Gastrocnemius medialis (tissue), 4 donors: ENCODE results near the gene CHST11. TPM values are rescaled to one million over a fixed set of nuclear protein-coding genes. Genes with fewer than 3 reads are reported as not detected.

Experiments used
- ATAC-seq, 2 donors: fragments of 150-250 bp; one replicate each; pipeline ENCODE4 v1.9.1; 2016
- DNase-seq, 2 donors: peaks; one replicate each; pipeline ENCODE4 v3.0.0-alpha.2; 2019
- H3K27ac ChIP-seq, 4 donors: fragments of 200-600 bp; sonication (generic); 1 replicate in 1 of 4; 2 replicates in 3 of 4; pipeline ENCODE4 v1.5.1; 2016 to 2018; ENCODE audit warnings: mild to moderate bottlenecking in 2 of 4, moderate library complexity in 1 of 4
- H3K27me3 ChIP-seq, 3 donors: fragments of 200-600 bp; sonication (generic) in 2 of 3; 1 replicate in 1 of 3; 2 replicates in 2 of 3; pipeline versions ENCODE4 v1.5.1 to v1.6.0; 2016 to 2019; ENCODE audit warnings: mild to moderate bottlenecking in 1 of 3, moderate library complexity in 1 of 3
- H3K36me3 ChIP-seq, 2 donors: fragments of 200-600 bp; sonication (generic) in 1 of 2; one replicate each; pipeline ENCODE4 v1.5.1; 2017 to 2018
- H3K4me1 ChIP-seq, 2 donors: fragments of 200-600 bp; sonication (generic) in 1 of 2; one replicate each; pipeline ENCODE4 v1.5.1; 2016 to 2017; ENCODE audit warnings: mild to moderate bottlenecking in 2 of 2
- H3K4me3 ChIP-seq, 4 donors: fragments of 200-600 bp; sonication (generic) in 3 of 4; 1 replicate in 1 of 4; 2 replicates in 3 of 4; pipeline ENCODE4 v1.5.1; 2016 to 2019; ENCODE audit warnings: mild to moderate bottlenecking in 2 of 4
- H3K9me3 ChIP-seq, 3 donors: fragments of 200-600 bp; sonication (generic) in 2 of 3; 1 replicate in 1 of 3; 2 replicates in 2 of 3; pipeline ENCODE4 v1.5.1; 2016 to 2019
- CTCF ChIP-seq, 5 experiments: fragments of 450-650 bp in 3 of 5; fragments of 200-600 bp in 2 of 5; sonication (generic) in 2 of 5; IDR thresholded peaks in 4 of 5; conservative IDR thresholded peaks in 1 of 5; 1 replicate in 4 of 5; 2 replicates in 1 of 5; pipeline ENCODE4 v1.5.1; 2016 to 2019; ENCODE audit warnings: antibody characterized with exemption in 5 of 5, mild to moderate bottlenecking in 3 of 5, moderate library complexity in 3 of 5
- POLR2A ChIP-seq, 2 donors: fragments of 450-650 bp; IDR thresholded peaks; one replicate each; pipeline ENCODE4 v1.6.1; 2017; ENCODE audit warnings: antibody characterized with exemption in 2 of 2, mild to moderate bottlenecking in 2 of 2, moderate library complexity in 2 of 2
- in situ Hi-C, 4 donors: fragments of 200-750 bp; cut with MboI; loops; one replicate each; pipeline versions ENCODE4 v1.15.0 to v1.8.0; 2017; ENCODE audit warnings: low sequenced_read_pairs in 4 of 4
- intact Hi-C: fragments of 100-400 bp; cut with DNase I; formaldehyde crosslinking; loops from one replicate; pipeline ENCODE4 v1.15.1; 2023; ENCODE audit warnings: low total_unique reads
- total RNA-seq, 4 donors: library from RNA; depleted of rRNA; stranded (reverse); fragments of >200 nt; gene quantifications; one replicate each; pipeline versions ENCODE4 v1.1.0 to v1.2.3, GENCODE V29; 2016

Gene CHST11
- total RNA-seq, 4 donors from 2014 or later, result 0.17 to 2.1 (median 1.4) TPM

- no peak for ATAC-seq
- intact Hi-C loops (no loop called here), in situ Hi-C loops (no loop called here)
- Histone ChIP-seq H3K27ac (no peak overlapping the region), H3K9me3 (no peaks in the 10 kb centered on the region), H3K4me3 (no peak overlapping the region), H3K27me3 (no peaks in the 10 kb centered on the region), H3K4me1 (no peaks in the 10 kb centered on the region), H3K36me3 (no peaks in the 10 kb centered on the region)
- no peak for DNase-seq
- TF ChIP-seq POLR2A (IDR thresholded peaks at IDR 0.05) (no peak), CTCF (IDR thresholded peaks at IDR 0.05 in 4 of 5, conservative IDR thresholded peaks at IDR 0.05 in 1 of 5) (no peak)
Observed at GRCh38 chr12:104411826-104412641, 44.7 kb upstream of the CHST11 start.

GRCh38 chr12:104412681-104413080 is 44.1 kb upstream of the CHST11 start:
- H3K27ac ChIP-seq, result no peak overlapping the region
- H3K4me1 ChIP-seq, result no peaks in the 10 kb centered on the region
- no peaks in the 10 kb centered on the region for H3K27me3 ChIP-seq
- H3K9me3 ChIP-seq, result no peaks in the 10 kb centered on the region
- TF ChIP-seq CTCF (IDR thresholded peaks at IDR 0.05 in 4 of 5, conservative IDR thresholded peaks at IDR 0.05 in 1 of 5) (no peak), POLR2A (IDR thresholded peaks at IDR 0.05) (no peak)
- in situ Hi-C loops (no loop called here), intact Hi-C loops (no loop called here)
- H3K36me3 ChIP-seq, result no peaks in the 10 kb centered on the region
- DNase-seq, result no peak
- H3K4me3 ChIP-seq, result no peak overlapping the region
- no peak for ATAC-seq

- Histone ChIP-seq H3K9me3 (no peaks in the 10 kb centered on the region), H3K27me3 (no peaks in the 10 kb centered on the region), H3K36me3 (no peaks in the 10 kb centered on the region), H3K4me1 (no peaks in the 10 kb centered on the region), H3K4me3 (no peak overlapping the region), H3K27ac (no peak overlapping the region)
- intact Hi-C loops, result no loop called here
- in situ Hi-C loops, result no loop called here
- TF ChIP-seq POLR2A (IDR thresholded peaks at IDR 0.05) (no peak), CTCF (IDR thresholded peaks at IDR 0.05 in 4 of 5, conservative IDR thresholded peaks at IDR 0.05 in 1 of 5) (no peak)
- no peak for ATAC-seq
- no peak for DNase-seq
Observed at GRCh38 chr12:104413330-104413729, 43.4 kb upstream of the CHST11 start.

- in situ Hi-C loops, result no loop called here
Observed at GRCh38 chr12:104414581-104415341, 42.0 kb upstream of the CHST11 start.

More at GRCh38 chr12:104414581-104415341, 42.0 kb upstream of the CHST11 start:
- no peak overlapping the region for H3K27ac ChIP-seq
- H3K4me1 ChIP-seq, result no peaks in the 10 kb centered on the region
- intact Hi-C loops, result no loop called here
- no peak for DNase-seq
- H3K4me3 ChIP-seq, result no peak overlapping the region
- H3K27me3 ChIP-seq, result no peaks in the 10 kb centered on the region
- H3K36me3 ChIP-seq, result no peaks in the 10 kb centered on the region
- TF ChIP-seq POLR2A (IDR thresholded peaks at IDR 0.05), result no peak
- TF ChIP-seq CTCF (IDR thresholded peaks at IDR 0.05 in 4 of 5, conservative IDR thresholded peaks at IDR 0.05 in 1 of 5), result no peak
- no peaks in the 10 kb centered on the region for H3K9me3 ChIP-seq
- no peak for ATAC-seq
